ENCODE measurements around the gene BST1.

GRCh38 chr4:15746110-15746509 is 43.2 kb downstream of the BST1 start:
- TF ChIP-seq POLR2A (IDR thresholded peaks at IDR 0.05), result no peak
- TF ChIP-seq, protein P1, sequence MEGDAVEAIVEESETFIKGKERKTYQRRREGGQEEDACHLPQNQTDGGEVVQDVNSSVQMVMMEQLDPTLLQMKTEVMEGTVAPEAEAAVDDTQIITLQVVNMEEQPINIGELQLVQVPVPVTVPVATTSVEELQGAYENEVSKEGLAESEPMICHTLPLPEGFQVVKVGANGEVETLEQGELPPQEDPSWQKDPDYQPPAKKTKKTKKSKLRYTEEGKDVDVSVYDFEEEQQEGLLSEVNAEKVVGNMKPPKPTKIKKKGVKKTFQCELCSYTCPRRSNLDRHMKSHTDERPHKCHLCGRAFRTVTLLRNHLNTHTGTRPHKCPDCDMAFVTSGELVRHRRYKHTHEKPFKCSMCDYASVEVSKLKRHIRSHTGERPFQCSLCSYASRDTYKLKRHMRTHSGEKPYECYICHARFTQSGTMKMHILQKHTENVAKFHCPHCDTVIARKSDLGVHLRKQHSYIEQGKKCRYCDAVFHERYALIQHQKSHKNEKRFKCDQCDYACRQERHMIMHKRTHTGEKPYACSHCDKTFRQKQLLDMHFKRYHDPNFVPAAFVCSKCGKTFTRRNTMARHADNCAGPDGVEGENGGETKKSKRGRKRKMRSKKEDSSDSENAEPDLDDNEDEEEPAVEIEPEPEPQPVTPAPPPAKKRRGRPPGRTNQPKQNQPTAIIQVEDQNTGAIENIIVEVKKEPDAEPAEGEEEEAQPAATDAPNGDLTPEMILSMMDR (IDR thresholded peaks at IDR 0.05 in 8 of 11, conservative IDR thresholded peaks at IDR 0.05 in 3 of 11), result no peak

Measured in spleen (tissue), 7 donors.